ENCODE results near the gene FAM53C. TPM values are rescaled to one million over a fixed set of nuclear protein-coding genes. Genes with fewer than 3 reads are reported as not detected.

FAM53C gene
- total and polyA plus RNA-seq, 2 experiments from 2014 or later = 21.0 to 45.0 TPM

- TF ChIP-seq ZNF462 (CRISPR knock-in tag; IDR thresholded peaks at IDR 0.05) = no peak
- TF ChIP-seq JUNB (IDR thresholded peaks at IDR 0.05; ENCODE audit: unreplicated experiment) = no peak
- TF ChIP-seq EZH2phosphoT487 (IDR thresholded peaks at IDR 0.05; ENCODE audit: unreplicated experiment) = no peak
- no peak for TF ChIP-seq NANOG (IDR thresholded peaks at IDR 0.05; ENCODE audit: borderline replicate concordance)
Measured at GRCh38 chr5:138369261-138369660, 31.2 kb downstream of the FAM53C start (continued).

DNA sequence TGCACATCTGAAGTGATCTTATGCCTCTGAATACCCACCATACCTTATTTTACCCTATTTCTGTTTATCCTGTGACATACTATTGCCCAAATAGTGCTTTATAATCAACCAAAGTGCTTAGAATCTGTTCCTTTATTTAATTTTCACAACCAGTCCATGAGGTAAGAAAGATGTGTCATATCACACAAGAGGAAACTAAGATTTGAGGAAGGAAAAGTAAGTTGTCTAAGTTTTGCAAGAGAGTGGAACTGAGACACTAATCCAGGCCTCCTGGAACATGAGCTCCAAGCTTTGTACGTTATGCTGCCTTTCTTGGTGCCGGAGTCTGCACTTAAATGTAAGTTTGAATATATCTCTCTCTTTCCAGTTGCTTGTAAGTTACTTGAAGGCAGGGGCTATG is 31.6 kb downstream of the FAM53C start:
- H3K4me2 ChIP-seq = no peak overlapping the region
- no peaks in the 10 kb centered on the region for H3K27me3 ChIP-seq (ENCODE audit: insufficient read depth)
- no peak overlapping the region for H3K27ac ChIP-seq (ENCODE audit: low read depth)
- H4K20me1 ChIP-seq (replicated peaks; ENCODE audit: insufficient read depth) = peaks cover 28% of the 10 kb centered on the region; the same call in 1 of the 2 replicates
- Mint-ChIP-seq H3K36me3 (ENCODE audit: low read depth) (peaks cover 5% of the 10 kb centered on the region; the same call in 2 of the 3 replicates), H3K27me3 (ENCODE audit: insufficient read depth, low read depth, poor library complexity) (no peaks in the 10 kb centered on the region), H3K4me1 (no peaks in the 10 kb centered on the region; the same call in 2 of the 3 replicates), H3K9me3 (no peaks in the 10 kb centered on the region), H3K4me3 (no peak overlapping the region), H3K27ac (no peak overlapping the region)
- DNase-seq (ENCODE audit: low spot score) (no peak), ATAC-seq (no peak)
- H3K4me1 ChIP-seq (ENCODE audit: insufficient read depth) = 0 out of 2 replicates have a peak, but pooled peaks cover under 1% of the 10 kb centered on the region
- H3K79me2 ChIP-seq (replicated peaks; ENCODE audit: insufficient read depth) = peaks cover 88% of the 10 kb centered on the region
- peaks cover 12% of the 10 kb centered on the region; the same call in 1 of the 2 replicates for H3K36me3 ChIP-seq (ENCODE audit: insufficient read depth)
- H3K9me2 ChIP-seq (ENCODE audit: insufficient read depth) = no peaks in the 10 kb centered on the region
- no peak overlapping the region for H3K4me3 ChIP-seq
- H2AFZ ChIP-seq = no peak overlapping the region
- no peaks in the 10 kb centered on the region for H3F3A ChIP-seq (replicated peaks; ENCODE audit: low read depth)
- TF ChIP-seq CREB1 (CRISPR knock-in tag; IDR thresholded peaks at IDR 0.05; ENCODE audit: low read depth) (no peak), STAT1 (IDR thresholded peaks at IDR 0.05; ENCODE audit: unreplicated experiment) (no peak), POLR2AphosphoS5 (IDR thresholded peaks at IDR 0.05; ENCODE audit: low read depth) (no peak), EZH2phosphoT487 (IDR thresholded peaks at IDR 0.05; ENCODE audit: unreplicated experiment) (no peak), JUNB (IDR thresholded peaks at IDR 0.05; ENCODE audit: unreplicated experiment) (no peak), CTCF (conservative IDR thresholded peaks at IDR 0.05; ENCODE audit: low read depth in 2 of 2) (no peak), NANOG (IDR thresholded peaks at IDR 0.05; ENCODE audit: borderline replicate concordance) (no peak), ZNF462 (CRISPR knock-in tag; IDR thresholded peaks at IDR 0.05) (no peak)
